GM12872 (cell line): ENCODE measurements around the gene NPHP4.

Source experiments
- TF ChIP-seq, protein P1 (sequence below): IDR thresholded peaks from 3 replicates; pipeline ENCODE4 v1.5.1; 2011; ENCODE audit warnings: low read depth, mild to moderate bottlenecking, low read length, moderate library complexity; ENCODE audit not compliant: insufficient read depth

Gene NPHP4

DNA sequence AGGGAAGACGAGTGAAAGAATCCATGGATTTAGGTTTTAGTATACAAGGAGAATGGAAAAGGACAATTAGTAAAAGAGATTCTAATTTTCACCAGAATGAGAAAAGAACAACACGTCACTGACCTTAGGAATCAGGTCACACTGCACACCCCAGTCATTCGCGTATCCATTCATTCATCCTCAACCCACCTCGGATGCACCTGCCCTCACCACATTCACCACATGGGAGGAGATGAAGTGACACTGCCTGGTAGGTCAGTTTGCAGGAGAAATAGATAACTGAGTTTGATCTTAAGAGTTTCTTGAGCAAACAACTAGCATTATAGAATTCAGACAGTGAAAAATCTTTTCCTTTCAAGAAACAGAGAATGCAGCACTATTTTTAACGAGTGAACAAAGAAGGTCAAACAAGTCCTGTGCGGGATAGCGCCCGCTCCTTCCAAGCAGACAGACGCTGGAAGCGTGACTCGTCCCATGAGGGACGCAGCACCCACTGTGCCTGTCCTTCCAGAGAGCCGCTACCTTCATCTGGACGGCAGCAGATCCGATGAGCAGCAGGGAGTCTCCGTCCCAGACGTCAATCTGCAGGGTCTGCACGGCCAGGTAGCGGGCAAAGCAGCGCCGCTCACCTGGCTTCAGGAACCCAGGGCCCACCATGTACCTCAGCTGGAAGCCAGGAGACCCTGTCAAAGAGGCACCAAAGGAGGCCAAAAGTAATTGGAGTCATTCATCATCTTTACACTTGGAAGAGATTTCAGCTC is 101.7 kb downstream of the NPHP4 start:
- TF ChIP-seq, protein P1, sequence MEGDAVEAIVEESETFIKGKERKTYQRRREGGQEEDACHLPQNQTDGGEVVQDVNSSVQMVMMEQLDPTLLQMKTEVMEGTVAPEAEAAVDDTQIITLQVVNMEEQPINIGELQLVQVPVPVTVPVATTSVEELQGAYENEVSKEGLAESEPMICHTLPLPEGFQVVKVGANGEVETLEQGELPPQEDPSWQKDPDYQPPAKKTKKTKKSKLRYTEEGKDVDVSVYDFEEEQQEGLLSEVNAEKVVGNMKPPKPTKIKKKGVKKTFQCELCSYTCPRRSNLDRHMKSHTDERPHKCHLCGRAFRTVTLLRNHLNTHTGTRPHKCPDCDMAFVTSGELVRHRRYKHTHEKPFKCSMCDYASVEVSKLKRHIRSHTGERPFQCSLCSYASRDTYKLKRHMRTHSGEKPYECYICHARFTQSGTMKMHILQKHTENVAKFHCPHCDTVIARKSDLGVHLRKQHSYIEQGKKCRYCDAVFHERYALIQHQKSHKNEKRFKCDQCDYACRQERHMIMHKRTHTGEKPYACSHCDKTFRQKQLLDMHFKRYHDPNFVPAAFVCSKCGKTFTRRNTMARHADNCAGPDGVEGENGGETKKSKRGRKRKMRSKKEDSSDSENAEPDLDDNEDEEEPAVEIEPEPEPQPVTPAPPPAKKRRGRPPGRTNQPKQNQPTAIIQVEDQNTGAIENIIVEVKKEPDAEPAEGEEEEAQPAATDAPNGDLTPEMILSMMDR, result no peak

- TF ChIP-seq, protein P1, result no peak
These were observed 102.3 kb downstream of the NPHP4 start for GRCh38 chr1:5889901-5890300.

GRCh38 chr1:5889462-5889861 is 102.8 kb downstream of the NPHP4 start:
- TF ChIP-seq, protein P1, result no peak

GRCh38 chr1:5888606-5889211 is 103.5 kb downstream of the NPHP4 start:
- TF ChIP-seq, protein P1, result no peak

DNA sequence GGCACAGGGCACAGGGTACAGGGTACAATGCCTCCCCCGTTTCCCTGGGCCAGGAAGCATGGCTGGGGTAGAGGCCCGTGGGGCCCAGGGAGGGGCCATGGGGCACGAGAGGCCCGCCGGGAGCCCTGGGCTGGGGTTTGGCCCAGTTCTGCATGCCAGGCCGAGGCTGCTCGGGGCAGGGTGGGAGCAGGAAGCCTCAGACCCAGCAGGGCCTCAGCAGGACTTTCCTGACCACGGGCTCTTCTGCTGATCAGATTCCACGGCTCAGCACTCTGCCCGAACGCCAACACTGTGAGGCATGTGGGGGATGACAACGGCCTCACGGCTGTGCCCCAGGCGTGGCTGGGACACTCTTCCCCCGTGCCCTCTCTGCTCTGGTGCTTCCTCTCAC is 104.3 kb downstream of the NPHP4 start:
- TF ChIP-seq, protein P1, result no peak

DNA sequence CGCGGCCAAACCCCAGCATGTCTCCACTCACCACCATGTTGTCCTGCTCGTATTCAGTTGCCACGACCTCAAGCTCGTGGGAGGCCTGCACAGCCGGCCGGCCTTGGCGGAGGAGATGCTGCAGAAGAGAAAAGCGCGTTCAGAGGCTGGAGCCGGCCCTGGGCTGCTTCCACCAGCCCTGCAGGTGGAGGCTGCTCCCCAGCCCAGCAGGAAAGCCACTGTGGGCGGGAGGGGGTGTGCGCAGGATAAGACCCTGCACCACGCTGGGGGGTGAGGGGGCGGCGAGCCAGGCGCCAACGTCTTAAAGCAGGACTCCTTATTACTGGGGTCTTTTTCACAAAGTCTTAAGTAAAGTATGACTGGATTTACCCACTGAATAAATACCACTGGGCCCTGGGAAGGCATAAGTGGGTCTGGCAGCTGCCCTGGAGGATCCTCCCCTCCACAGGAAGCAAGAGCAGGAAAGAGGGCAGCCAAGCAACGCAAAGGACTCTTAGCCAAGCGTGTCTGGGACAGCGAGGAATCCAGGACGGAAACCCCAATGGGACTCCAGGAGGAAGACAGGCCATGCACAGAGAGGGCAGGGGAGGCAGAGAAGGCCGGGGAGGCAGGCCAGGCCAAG is 104.8 kb downstream of the NPHP4 start:
- TF ChIP-seq, protein P1, result no peak

GRCh38 chr1:5886541-5887348 is 105.5 kb downstream of the NPHP4 start:
- TF ChIP-seq, protein P1, result no peak
